NCI-H82 treated with DMSO at 0.1 percent for 48 hours (cell line): ENCODE results near the gene TRAF6.

ENCODE experiments used
- DNase-seq: peaks from one replicate; lab custom pipeline; 2025; ENCODE audit not compliant: unreplicated experiment; lab: John Stamatoyannopoulos, UW

The TRAF6 gene

GRCh38 chr11:36459046-36459445 is 51.0 kb downstream of the TRAF6 start:
- no peak for DNase-seq

GRCh38 chr11:36458129-36458915 is 51.8 kb downstream of the TRAF6 start:
- no peak for DNase-seq

GRCh38 chr11:36456156-36456555 is 53.9 kb downstream of the TRAF6 start:
- DNase-seq: no peak

GRCh38 chr11:36455658-36456111 is 54.4 kb downstream of the TRAF6 start:
- DNase-seq: no peak

GRCh38 chr11:36454941-36455631 is 55.0 kb downstream of the TRAF6 start:
- no peak for DNase-seq

- no peak for DNase-seq
Measured at GRCh38 chr11:36454551-36454940, 55.5 kb downstream of the TRAF6 start.

GRCh38 chr11:36453678-36454077 is 56.4 kb downstream of the TRAF6 start:
- DNase-seq: no peak

GRCh38 chr11:36452961-36453360 is 57.1 kb downstream of the TRAF6 start:
- DNase-seq: no peak

GRCh38 chr11:36452236-36452940 is 57.7 kb downstream of the TRAF6 start:
- DNase-seq: no peak

- DNase-seq: no peak
Measured at GRCh38 chr11:36451681-36452080, 58.4 kb downstream of the TRAF6 start.

GRCh38 chr11:36451045-36451444 is 59.0 kb downstream of the TRAF6 start:
- no peak for DNase-seq

GRCh38 chr11:36450110-36450572 is 59.9 kb downstream of the TRAF6 start:
- DNase-seq: no peak

- DNase-seq: no peak
Measured at GRCh38 chr11:36449561-36450096, 60.4 kb downstream of the TRAF6 start.

- DNase-seq: no peak
Measured at GRCh38 chr11:36447947-36448346, 62.1 kb downstream of the TRAF6 start.

- DNase-seq: no peak
Measured at GRCh38 chr11:36447514-36447913, 62.6 kb downstream of the TRAF6 start.

GRCh38 chr11:36446135-36446534 is 63.9 kb downstream of the TRAF6 start:
- no peak for DNase-seq

- no peak for DNase-seq
Measured at GRCh38 chr11:36443661-36444060, 66.4 kb downstream of the TRAF6 start.

GRCh38 chr11:36441610-36442208 is 68.4 kb downstream of the TRAF6 start:
- no peak for DNase-seq

GRCh38 chr11:36438126-36438525 is 71.9 kb downstream of the TRAF6 start:
- DNase-seq: no peak

- no peak for DNase-seq
Measured at GRCh38 chr11:36437413-36437812, 72.7 kb downstream of the TRAF6 start.
